Measurements from ENCODE around the gene POTEI.
"Not testable (repeated sequence)": the region's sequence is repeated elsewhere in the genome, so short reads cannot be mapped to it uniquely, and the experiment has no call there.

DNA sequence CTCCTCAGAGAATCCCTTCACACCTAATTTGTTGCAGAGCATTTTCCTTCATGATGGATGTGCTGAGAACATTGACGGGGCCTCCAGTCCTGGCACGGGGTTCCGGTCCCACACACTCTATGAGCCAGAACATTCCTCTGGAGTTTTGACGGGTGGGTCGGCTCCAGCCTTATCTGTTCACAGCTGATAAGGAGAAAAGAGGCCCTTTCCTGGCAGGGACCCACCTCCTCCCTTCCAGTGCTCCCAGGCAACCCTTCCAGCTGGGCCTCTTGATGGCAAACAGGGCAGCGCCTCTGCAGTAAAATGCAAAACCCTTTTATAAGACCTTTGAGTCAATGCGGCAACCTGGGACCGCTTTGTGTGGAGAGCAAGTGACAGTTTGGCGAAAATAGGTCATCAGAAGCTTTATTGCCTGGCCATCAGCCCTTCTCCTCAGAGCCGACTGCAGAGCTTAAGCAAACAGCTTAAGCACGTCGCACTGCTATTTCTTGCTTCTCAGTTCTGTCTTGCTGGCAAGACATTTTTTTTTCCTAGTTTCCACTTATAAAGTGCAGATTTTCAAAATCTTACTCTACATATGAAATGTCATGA lies 9.5 kb upstream of the POTEI start:
- not testable (repeated sequence) for TF ChIP-seq CTCF, POLR2A (IDR thresholded peaks at IDR 0.05)

All from uterus (tissue), 2 donors.